Progenitor cell of endocrine pancreas (in vitro differentiated cells): Measurements from ENCODE around the gene SERPINA6. TPM values are rescaled to one million over a fixed set of nuclear protein-coding genes. Genes with fewer than 3 reads are reported as not detected.

Experiments used
- DNase-seq: peaks from one replicate; pipeline ENCODE4 v3.0.0; 2021; ENCODE audit warnings: low spot score; ENCODE audit not compliant: unreplicated experiment
- H3K27ac Mint-ChIP-seq: 2 replicates; pipeline ENCODE4 v1.8.0; 2021; ENCODE audit warnings: mild to moderate bottlenecking, moderate library complexity, mixed read lengths
- H3K27me3 Mint-ChIP-seq: 2 replicates; pipeline ENCODE4 v1.8.0; 2021; ENCODE audit warnings: mixed read lengths
- H3K36me3 Mint-ChIP-seq: 2 replicates; pipeline ENCODE4 v1.8.0; 2022; ENCODE audit warnings: mixed read lengths; ENCODE audit not compliant: insufficient read depth
- H3K4me1 Mint-ChIP-seq: 2 replicates; pipeline ENCODE4 v1.8.0; 2021; ENCODE audit warnings: low read depth, mixed read lengths
- H3K4me3 Mint-ChIP-seq: 2 replicates; pipeline ENCODE4 v1.8.0; 2021; ENCODE audit warnings: low read depth, mild to moderate bottlenecking, moderate library complexity, mixed read lengths
- H3K9me3 Mint-ChIP-seq: 2 replicates; pipeline ENCODE4 v1.8.0; 2021; ENCODE audit warnings: low read depth, mixed read lengths
- total RNA-seq: library from RNA; stranded (reverse); gene quantifications from 2 replicates; pipeline ENCODE4 v1.2.1, GENCODE V29; 2021
- TF ChIP-seq, protein P1 (sequence below): fragments of 200-600 bp; sonication (generic); IDR thresholded peaks from one replicate; pipeline ENCODE4 v1.5.0; 2021; ENCODE audit warnings: antibody characterized with exemption, mild to moderate bottlenecking; ENCODE audit not compliant: unreplicated experiment

Gene SERPINA6
- total RNA-seq, 1 donor from 2014 or later, result 1.6 TPM

DNA sequence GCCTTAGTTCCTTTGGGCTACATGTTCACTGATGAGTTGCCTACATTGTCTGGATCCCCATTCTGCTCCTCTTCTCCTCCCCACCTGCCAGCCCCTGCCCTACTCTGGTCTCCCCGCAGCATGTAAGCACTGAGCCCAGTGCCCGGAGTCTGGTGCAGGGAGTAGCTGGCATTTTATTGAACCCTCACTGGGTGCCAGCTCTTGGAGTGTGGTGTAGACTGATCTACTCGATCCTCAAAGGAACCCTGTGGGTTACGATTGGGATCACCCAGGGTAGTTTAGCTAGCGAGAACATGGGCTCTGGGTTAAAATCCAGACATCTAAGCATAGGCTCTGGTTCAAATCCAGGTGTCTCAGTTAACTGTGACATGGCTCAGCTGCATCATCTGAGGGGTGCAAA, 8.3 kb upstream of the SERPINA6 start:
- peaks cover 6% of the 10 kb centered on the region for H3K9me3 Mint-ChIP-seq
- no peak overlapping the region for H3K27ac Mint-ChIP-seq
- no peaks in the 10 kb centered on the region for H3K36me3 Mint-ChIP-seq
- no peak for DNase-seq
- no peaks in the 10 kb centered on the region for H3K4me1 Mint-ChIP-seq
- no peak overlapping the region for H3K4me3 Mint-ChIP-seq
- TF ChIP-seq, protein P1, sequence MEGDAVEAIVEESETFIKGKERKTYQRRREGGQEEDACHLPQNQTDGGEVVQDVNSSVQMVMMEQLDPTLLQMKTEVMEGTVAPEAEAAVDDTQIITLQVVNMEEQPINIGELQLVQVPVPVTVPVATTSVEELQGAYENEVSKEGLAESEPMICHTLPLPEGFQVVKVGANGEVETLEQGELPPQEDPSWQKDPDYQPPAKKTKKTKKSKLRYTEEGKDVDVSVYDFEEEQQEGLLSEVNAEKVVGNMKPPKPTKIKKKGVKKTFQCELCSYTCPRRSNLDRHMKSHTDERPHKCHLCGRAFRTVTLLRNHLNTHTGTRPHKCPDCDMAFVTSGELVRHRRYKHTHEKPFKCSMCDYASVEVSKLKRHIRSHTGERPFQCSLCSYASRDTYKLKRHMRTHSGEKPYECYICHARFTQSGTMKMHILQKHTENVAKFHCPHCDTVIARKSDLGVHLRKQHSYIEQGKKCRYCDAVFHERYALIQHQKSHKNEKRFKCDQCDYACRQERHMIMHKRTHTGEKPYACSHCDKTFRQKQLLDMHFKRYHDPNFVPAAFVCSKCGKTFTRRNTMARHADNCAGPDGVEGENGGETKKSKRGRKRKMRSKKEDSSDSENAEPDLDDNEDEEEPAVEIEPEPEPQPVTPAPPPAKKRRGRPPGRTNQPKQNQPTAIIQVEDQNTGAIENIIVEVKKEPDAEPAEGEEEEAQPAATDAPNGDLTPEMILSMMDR, result no peak
- H3K27me3 Mint-ChIP-seq, result no peaks in the 10 kb centered on the region

GRCh38 chr14:94330857-94331256, 7.7 kb upstream of the SERPINA6 start:
- no peaks in the 10 kb centered on the region for H3K4me1 Mint-ChIP-seq
- H3K9me3 Mint-ChIP-seq, result peaks cover 3% of the 10 kb centered on the region
- H3K4me3 Mint-ChIP-seq, result no peak overlapping the region
- H3K36me3 Mint-ChIP-seq, result no peaks in the 10 kb centered on the region
- H3K27me3 Mint-ChIP-seq, result no peaks in the 10 kb centered on the region
- TF ChIP-seq, protein P1, result no peak
- no peak for DNase-seq
- H3K27ac Mint-ChIP-seq, result no peak overlapping the region

- DNase-seq, result no peak
- H3K27me3 Mint-ChIP-seq, result no peaks in the 10 kb centered on the region
- peaks cover 3% of the 10 kb centered on the region for H3K9me3 Mint-ChIP-seq
- H3K4me1 Mint-ChIP-seq, result no peaks in the 10 kb centered on the region
- H3K27ac Mint-ChIP-seq, result no peak overlapping the region
- no peaks in the 10 kb centered on the region for H3K36me3 Mint-ChIP-seq
- no peak overlapping the region for H3K4me3 Mint-ChIP-seq
- TF ChIP-seq, protein P1, result no peak
These were observed 7.3 kb upstream of the SERPINA6 start for GRCh38 chr14:94330432-94330831.

- Mint-ChIP-seq H3K27me3 (no peaks in the 10 kb centered on the region), H3K27ac (no peak overlapping the region), H3K36me3 (no peaks in the 10 kb centered on the region), H3K9me3 (peaks cover 3% of the 10 kb centered on the region), H3K4me1 (no peaks in the 10 kb centered on the region), H3K4me3 (no peak overlapping the region)
- DNase-seq, result no peak
- TF ChIP-seq, protein P1, result no peak
These were observed 6.7 kb upstream of the SERPINA6 start for GRCh38 chr14:94329857-94330256.

DNA sequence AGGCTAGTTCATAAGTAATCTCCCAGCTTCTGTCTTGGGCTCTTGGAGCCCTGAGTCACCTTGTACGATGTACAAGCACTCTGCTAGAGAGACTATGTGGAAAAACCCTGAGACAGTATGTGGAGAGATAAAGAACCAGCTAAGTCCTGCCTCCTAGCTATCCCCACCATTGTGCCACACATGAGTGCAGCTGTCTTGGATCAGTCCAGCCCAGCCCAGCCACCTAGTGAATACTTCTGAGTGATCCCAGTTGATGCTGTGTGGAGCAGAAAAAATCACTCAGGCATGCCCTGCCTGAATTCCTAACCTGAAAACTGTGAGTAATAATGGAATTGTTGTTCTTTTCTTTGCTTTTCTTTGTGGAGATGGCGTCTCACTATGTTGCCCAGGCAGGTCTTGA, 5.1 kb upstream of the SERPINA6 start:
- no peaks in the 10 kb centered on the region for H3K27me3 Mint-ChIP-seq
- DNase-seq, result no peak
- H3K27ac Mint-ChIP-seq, result no peak overlapping the region
- TF ChIP-seq, protein P1, result no peak
- H3K4me3 Mint-ChIP-seq, result no peak overlapping the region
- peaks cover 5% of the 10 kb centered on the region for H3K4me1 Mint-ChIP-seq
- H3K36me3 Mint-ChIP-seq, result no peaks in the 10 kb centered on the region
- peaks cover 3% of the 10 kb centered on the region for H3K9me3 Mint-ChIP-seq
